Measurements from ENCODE around the gene DDC. TPM values are rescaled to one million over a fixed set of nuclear protein-coding genes. Genes with fewer than 3 reads are reported as not detected.

DDC gene
- total and polyA plus RNA-seq, 2 donors (not counting 3 experiments of a cell fraction or from before 2014, with no cell fraction given), result not detected

DNA sequence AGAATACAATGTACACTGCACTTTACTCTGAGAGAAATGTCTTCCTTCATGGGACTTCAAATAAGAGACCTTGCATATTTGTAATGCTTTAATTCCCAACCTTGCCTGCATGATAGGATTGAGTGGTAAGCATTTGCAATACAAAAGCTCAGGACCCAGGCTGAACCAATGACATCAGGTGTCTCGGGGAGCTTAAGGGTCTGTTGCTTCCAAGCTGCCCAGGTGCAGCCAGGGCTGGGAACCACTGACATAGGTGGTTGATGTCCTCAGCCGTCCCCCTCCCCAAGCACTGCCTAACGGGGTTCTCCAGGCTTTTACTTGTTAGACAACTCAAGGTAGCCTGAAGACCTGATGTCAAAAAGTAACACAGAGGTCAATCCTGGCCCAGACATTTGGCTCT is 144.2 kb downstream of the DDC start:
- DNase-seq (ENCODE audit: low read depth, low spot score) (no peak), FAIRE-seq (no peak)
- no TSS peak for BruUV-seq (replicated peaks)
- dilution Hi-C loops (cut with MboI; ENCODE audit: extremely low pct_ligation_motif_present, low sequenced_read_pairs), result no loop called here
- ChIA-PET CTCF (interaction anchor here (0.8 to 4.5 kb wide), 4 partner anchors 22 to 742 kb away, joined by 3 to 49 read pairs (median 4); no protein-coding TSS in a partner anchor), POLR2A (no interaction called here)
- no peak overlapping the region for H3K9ac ChIP-seq (replicated peaks; ENCODE audit: extremely low read depth, insufficient read depth, low read length)
- H3K27ac ChIP-seq (ENCODE audit: insufficient read depth, low read depth, low read length), result no peak overlapping the region
- H3K79me2 ChIP-seq (ENCODE audit: control insufficient read depth, insufficient read depth, low read length), result no peaks in the 10 kb centered on the region
- peaks cover 12% of the 10 kb centered on the region for H3K4me1 ChIP-seq (ENCODE audit: control insufficient read depth, extremely low read depth, insufficient read depth, low read length)
- intact Hi-C loops (cut with micrococcal nuclease), result no loop called here
- peaks cover 0 to 3% of the 10 kb centered on the region in 2 experiments for H3K27me3 ChIP-seq (ENCODE audit: control insufficient read depth in 2 of 2, insufficient read depth in 2 of 2, low read length in 2 of 2)
- no peaks in the 10 kb centered on the region for H3K9me1 ChIP-seq (replicated peaks; ENCODE audit: control insufficient read depth, extremely low read depth, insufficient read depth, low read length)
- H3K4me3 ChIP-seq (replicated peaks in 1 of 3; ENCODE audit: insufficient read depth in 1 of 3, low read depth in 1 of 3, low read length in 3 of 3), result no peak overlapping the region
- no peak overlapping the region for H2AFZ ChIP-seq (ENCODE audit: low read depth, low read length)
- TF ChIP-seq POLR2AphosphoS5 (IDR thresholded peaks at IDR 0.05; ENCODE audit: insufficient read depth, low read depth, low read length) (no peak), EZH2 (IDR thresholded peaks at IDR 0.05; ENCODE audit: borderline replicate concordance, low read depth, low read length, severe bottlenecking) (no peak), GATA2 (IDR thresholded peaks at IDR 0.05; ENCODE audit: insufficient read depth, insufficient read length, low read depth, low read length) (no peak), POLR2A (IDR thresholded peaks at IDR 0.05; ENCODE audit: low read depth, low read length) (no peak), JUN (IDR thresholded peaks at IDR 0.05; ENCODE audit: borderline replicate concordance, insufficient read depth, insufficient read length, low read depth) (no peak), FOS (IDR thresholded peaks at IDR 0.05; ENCODE audit: borderline replicate concordance, insufficient read depth, low read length) (no peak), MYC (IDR thresholded peaks at IDR 0.05; ENCODE audit: low read depth, low read length) (no peak)
- TF ChIP-seq, protein P1, sequence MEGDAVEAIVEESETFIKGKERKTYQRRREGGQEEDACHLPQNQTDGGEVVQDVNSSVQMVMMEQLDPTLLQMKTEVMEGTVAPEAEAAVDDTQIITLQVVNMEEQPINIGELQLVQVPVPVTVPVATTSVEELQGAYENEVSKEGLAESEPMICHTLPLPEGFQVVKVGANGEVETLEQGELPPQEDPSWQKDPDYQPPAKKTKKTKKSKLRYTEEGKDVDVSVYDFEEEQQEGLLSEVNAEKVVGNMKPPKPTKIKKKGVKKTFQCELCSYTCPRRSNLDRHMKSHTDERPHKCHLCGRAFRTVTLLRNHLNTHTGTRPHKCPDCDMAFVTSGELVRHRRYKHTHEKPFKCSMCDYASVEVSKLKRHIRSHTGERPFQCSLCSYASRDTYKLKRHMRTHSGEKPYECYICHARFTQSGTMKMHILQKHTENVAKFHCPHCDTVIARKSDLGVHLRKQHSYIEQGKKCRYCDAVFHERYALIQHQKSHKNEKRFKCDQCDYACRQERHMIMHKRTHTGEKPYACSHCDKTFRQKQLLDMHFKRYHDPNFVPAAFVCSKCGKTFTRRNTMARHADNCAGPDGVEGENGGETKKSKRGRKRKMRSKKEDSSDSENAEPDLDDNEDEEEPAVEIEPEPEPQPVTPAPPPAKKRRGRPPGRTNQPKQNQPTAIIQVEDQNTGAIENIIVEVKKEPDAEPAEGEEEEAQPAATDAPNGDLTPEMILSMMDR (IDR thresholded peaks at IDR 0.05; ENCODE audit: extremely low read depth in 1 of 2, insufficient read depth in 1 of 2, low read depth in 1 of 2, low read length in 2 of 2), result no peak
- TF ChIP-seq, protein P2, sequence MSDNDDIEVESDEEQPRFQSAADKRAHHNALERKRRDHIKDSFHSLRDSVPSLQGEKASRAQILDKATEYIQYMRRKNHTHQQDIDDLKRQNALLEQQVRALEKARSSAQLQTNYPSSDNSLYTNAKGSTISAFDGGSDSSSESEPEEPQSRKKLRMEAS (IDR thresholded peaks at IDR 0.05; ENCODE audit: insufficient read depth, insufficient read length), result no peak
- no peaks in the 10 kb centered on the region for H3K36me3 ChIP-seq (ENCODE audit: control insufficient read depth in 2 of 2, extremely low read depth in 1 of 2, insufficient read depth in 2 of 2, low read length in 2 of 2)
- H3K9me3 ChIP-seq (replicated peaks; ENCODE audit: control insufficient read depth, insufficient read depth, low read length), result no peaks in the 10 kb centered on the region
- H4K20me1 ChIP-seq (replicated peaks; ENCODE audit: control insufficient read depth, extremely low read depth, insufficient read depth, low read length), result no peaks in the 10 kb centered on the region
- H3K4me2 ChIP-seq (ENCODE audit: insufficient read depth, low read length), result no peak overlapping the region
